Testis (tissue), 2 donors: ENCODE data around the gene TTLL11.

Experiments used
- POLR2A ChIP-seq: fragments of 450-650 bp; IDR thresholded peaks from one replicate; pipeline ENCODE4 v1.6.1; 2017; ENCODE audit warnings: antibody characterized with exemption, mild to moderate bottlenecking, moderate library complexity
- TF ChIP-seq, protein P1 (sequence below), 3 experiments: fragments of 450-650 bp in 2 of 3; fragments of 200-600 bp in 1 of 3; sonication (generic) in 1 of 3; IDR thresholded peaks; one replicate each; pipeline ENCODE4 v1.5.1; 2016 to 2019; ENCODE audit warnings: antibody characterized with exemption in 3 of 3, mild to moderate bottlenecking in 2 of 3, moderate library complexity in 1 of 3

DNA sequence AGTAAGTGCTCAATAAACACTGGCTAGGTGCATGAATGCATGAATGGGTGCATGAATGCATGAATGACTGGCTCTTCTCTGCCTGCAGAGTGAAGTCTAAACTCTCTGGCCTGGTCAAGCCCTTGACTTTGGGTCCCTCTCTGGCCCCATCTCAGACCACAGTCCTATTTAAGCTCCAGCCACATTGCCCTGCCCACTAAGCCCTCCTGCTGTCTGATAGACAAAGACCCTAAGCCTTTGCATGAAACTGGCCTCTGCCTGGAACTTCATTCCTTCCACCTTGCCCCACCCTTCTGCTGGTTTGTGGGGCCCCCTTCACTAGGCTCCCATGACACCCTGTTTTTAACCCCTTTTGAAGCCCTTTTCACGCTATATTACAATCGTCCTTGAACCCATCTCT, 202.4 kb downstream of the TTLL11 start:
- TF ChIP-seq, protein P1, sequence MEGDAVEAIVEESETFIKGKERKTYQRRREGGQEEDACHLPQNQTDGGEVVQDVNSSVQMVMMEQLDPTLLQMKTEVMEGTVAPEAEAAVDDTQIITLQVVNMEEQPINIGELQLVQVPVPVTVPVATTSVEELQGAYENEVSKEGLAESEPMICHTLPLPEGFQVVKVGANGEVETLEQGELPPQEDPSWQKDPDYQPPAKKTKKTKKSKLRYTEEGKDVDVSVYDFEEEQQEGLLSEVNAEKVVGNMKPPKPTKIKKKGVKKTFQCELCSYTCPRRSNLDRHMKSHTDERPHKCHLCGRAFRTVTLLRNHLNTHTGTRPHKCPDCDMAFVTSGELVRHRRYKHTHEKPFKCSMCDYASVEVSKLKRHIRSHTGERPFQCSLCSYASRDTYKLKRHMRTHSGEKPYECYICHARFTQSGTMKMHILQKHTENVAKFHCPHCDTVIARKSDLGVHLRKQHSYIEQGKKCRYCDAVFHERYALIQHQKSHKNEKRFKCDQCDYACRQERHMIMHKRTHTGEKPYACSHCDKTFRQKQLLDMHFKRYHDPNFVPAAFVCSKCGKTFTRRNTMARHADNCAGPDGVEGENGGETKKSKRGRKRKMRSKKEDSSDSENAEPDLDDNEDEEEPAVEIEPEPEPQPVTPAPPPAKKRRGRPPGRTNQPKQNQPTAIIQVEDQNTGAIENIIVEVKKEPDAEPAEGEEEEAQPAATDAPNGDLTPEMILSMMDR (IDR thresholded peaks at IDR 0.05), result no peak
- no peak for TF ChIP-seq POLR2A
